PC-3 (cell line): ENCODE results near the gene ACTL10. TPM values are rescaled to one million over a fixed set of nuclear protein-coding genes. Genes with fewer than 3 reads are reported as not detected.

ENCODE experiments used
- ATAC-seq: fragments of 200-7000 bp; cut with Tn5 transposase; 2 replicates; pipeline ENCODE4 v1.9.1; 2020; ENCODE audit warnings: mild to moderate bottlenecking, moderate library complexity
- BruUV-seq: library from RNA; stranded (reverse); fragments of 400-500 nt; replicated peaks from 2 replicates; lab custom pipeline; 2021; lab: Mats Ljungman, UMichigan
- CTCF ChIA-PET: fragments of 300-600 bp; sonication (Branson Sonifier 250); formaldehyde crosslinking; loops from one replicate; lab custom pipeline; 2022; ENCODE audit warnings: antibody characterized with exemption; lab: Charles Lee
- POLR2A ChIA-PET: fragments of 300-600 bp; sonication (Branson Sonifier 250); formaldehyde crosslinking; loops from one replicate; lab custom pipeline; 2022; ENCODE audit warnings: antibody characterized with exemption; ENCODE audit not compliant: unreplicated experiment; lab: Charles Lee
- DNase-seq: peaks from one replicate; pipeline ENCODE4 v3.0.0-alpha.2; 2015
- H2AFZ ChIP-seq: fragments of 300-600 bp; sonication (generic); 2 replicates; pipeline ENCODE4 v1.6.0; 2016; ENCODE audit warnings: antibody characterized with exemption, low read length
- H3F3A ChIP-seq: fragments of 300-600 bp; sonication (generic); one replicate; pipeline ENCODE4 v1.6.0; 2017; ENCODE audit warnings: antibody characterized with exemption, low read length, control low read depth, mild to moderate bottlenecking; ENCODE audit not compliant: unreplicated experiment
- H3K27ac ChIP-seq: fragments of 300-600 bp; sonication (generic); 2 replicates; pipeline ENCODE4 v1.5.1; 2016; ENCODE audit warnings: mild to moderate bottlenecking, low read length
- H3K27me3 ChIP-seq: fragments of 300-600 bp; sonication (generic); 2 replicates; pipeline ENCODE4 v1.6.1; 2016; ENCODE audit warnings: low read length, mixed read lengths
- H3K36me3 ChIP-seq: fragments of 300-600 bp; sonication (generic); 2 replicates; pipeline ENCODE4 v1.6.1; 2016; ENCODE audit warnings: low read depth, mixed run types, low read length, mixed read lengths
- H3K4me1 ChIP-seq: fragments of 300-600 bp; sonication (generic); 2 replicates; pipeline ENCODE4 v1.5.1; 2016; ENCODE audit warnings: low read length; ENCODE audit not compliant: insufficient read depth
- H3K4me2 ChIP-seq: fragments of 300-600 bp; sonication (generic); 2 replicates; pipeline ENCODE4 v1.6.0; 2016; ENCODE audit warnings: low read length
- H3K4me3 ChIP-seq: fragments of 300-600 bp; sonication (generic); 2 replicates; pipeline ENCODE4 v1.5.1; 2016; ENCODE audit warnings: mild to moderate bottlenecking, low read length, mixed read lengths
- H3K79me2 ChIP-seq: fragments of 300-600 bp; sonication (generic); 2 replicates; pipeline ENCODE4 v1.6.1; 2017; ENCODE audit warnings: low read length, mixed read lengths
- H3K9ac ChIP-seq: fragments of 300-600 bp; sonication (generic); 2 replicates; pipeline ENCODE4 v1.6.0; 2016; ENCODE audit warnings: mild to moderate bottlenecking, low read length
- H3K9me2 ChIP-seq: fragments of 300-600 bp; sonication (generic); replicated peaks from 2 replicates; pipeline ENCODE4 v1.6.1; 2016; ENCODE audit warnings: mixed run types, low read length, mixed read lengths
- H3K9me3 ChIP-seq: fragments of 300-600 bp; sonication (generic); 2 replicates; pipeline ENCODE4 v1.6.1; 2016; ENCODE audit warnings: low read length, mixed read lengths
- H4K20me1 ChIP-seq: fragments of 300-600 bp; sonication (generic); 2 replicates; pipeline ENCODE4 v1.6.1; 2016; ENCODE audit warnings: low read length, mixed read lengths
- EZH2 ChIP-seq: fragments of 300-600 bp; sonication (generic); IDR thresholded peaks from one replicate; pipeline ENCODE4 v1.6.1; 2017; ENCODE audit warnings: antibody characterized with exemption, mild to moderate bottlenecking, low read length; ENCODE audit not compliant: unreplicated experiment
- EZH2phosphoT487 ChIP-seq: fragments of 300-600 bp; sonication (generic); IDR thresholded peaks from 2 replicates; pipeline ENCODE4 v1.6.1; 2018; ENCODE audit warnings: mild to moderate bottlenecking, antibody characterized with exemption, low read length, borderline replicate concordance
- intact Hi-C: fragments of 100-400 bp; cut with micrococcal nuclease; formaldehyde crosslinking; loops from 2 replicates; pipeline ENCODE4 v1.9.0; 2023
- total RNA-seq: library from RNA; depleted of rRNA; stranded (reverse); fragments of >200 nt; gene quantifications from 2 replicates; pipeline ENCODE4 v1.2.3, GENCODE V29; 2014
- TF ChIP-seq, protein P1 (sequence below): fragments of 300-600 bp; sonication (generic); conservative IDR thresholded peaks from 2 replicates; pipeline ENCODE4 v1.5.1; 2017; ENCODE audit warnings: antibody characterized with exemption, low read depth, mild to moderate bottlenecking, low read length

ACTL10 gene
- total RNA-seq, 1 experiment from 2014 or later, result 1.6 TPM

DNA sequence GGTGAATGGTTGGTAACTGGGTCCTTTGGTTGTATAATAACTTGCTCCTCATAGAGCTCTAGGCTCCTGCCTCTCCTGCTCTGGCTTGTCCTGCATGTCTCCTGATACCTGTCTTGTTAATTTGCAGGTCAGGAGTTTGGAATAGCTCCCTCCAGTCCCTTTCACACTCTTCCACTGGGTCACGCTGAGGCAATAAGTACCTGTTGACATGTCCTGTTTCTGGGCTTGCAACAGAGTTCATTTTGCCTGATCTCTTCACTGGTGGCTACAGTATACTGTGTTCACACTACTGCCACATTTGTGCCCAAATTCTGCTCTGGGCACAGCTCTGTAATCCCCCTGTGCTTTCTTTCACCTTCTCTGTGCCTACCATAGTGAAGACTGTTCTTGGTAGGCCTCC, 30.0 kb upstream of the ACTL10 start:
- ATAC-seq (no peak), DNase-seq (no peak)
- intact Hi-C loops, result no loop called here
- Histone ChIP-seq H3K4me3 (no peak overlapping the region), H2AFZ (no peak overlapping the region), H3K9me2 (no peaks in the 10 kb centered on the region), H3K4me2 (no peak overlapping the region), H3K27ac (no peak overlapping the region), H3K36me3 (peaks cover 4% of the 10 kb centered on the region; the same call in 1 of the 2 replicates), H3F3A (no peaks in the 10 kb centered on the region), H3K9me3 (no peaks in the 10 kb centered on the region), H3K27me3 (no peaks in the 10 kb centered on the region), H3K4me1 (no peaks in the 10 kb centered on the region), H4K20me1 (no peaks in the 10 kb centered on the region), H3K9ac (no peak overlapping the region), H3K79me2 (no peaks in the 10 kb centered on the region)
- TF ChIP-seq EZH2 (no peak), EZH2phosphoT487 (no peak)
- TF ChIP-seq, protein P1, sequence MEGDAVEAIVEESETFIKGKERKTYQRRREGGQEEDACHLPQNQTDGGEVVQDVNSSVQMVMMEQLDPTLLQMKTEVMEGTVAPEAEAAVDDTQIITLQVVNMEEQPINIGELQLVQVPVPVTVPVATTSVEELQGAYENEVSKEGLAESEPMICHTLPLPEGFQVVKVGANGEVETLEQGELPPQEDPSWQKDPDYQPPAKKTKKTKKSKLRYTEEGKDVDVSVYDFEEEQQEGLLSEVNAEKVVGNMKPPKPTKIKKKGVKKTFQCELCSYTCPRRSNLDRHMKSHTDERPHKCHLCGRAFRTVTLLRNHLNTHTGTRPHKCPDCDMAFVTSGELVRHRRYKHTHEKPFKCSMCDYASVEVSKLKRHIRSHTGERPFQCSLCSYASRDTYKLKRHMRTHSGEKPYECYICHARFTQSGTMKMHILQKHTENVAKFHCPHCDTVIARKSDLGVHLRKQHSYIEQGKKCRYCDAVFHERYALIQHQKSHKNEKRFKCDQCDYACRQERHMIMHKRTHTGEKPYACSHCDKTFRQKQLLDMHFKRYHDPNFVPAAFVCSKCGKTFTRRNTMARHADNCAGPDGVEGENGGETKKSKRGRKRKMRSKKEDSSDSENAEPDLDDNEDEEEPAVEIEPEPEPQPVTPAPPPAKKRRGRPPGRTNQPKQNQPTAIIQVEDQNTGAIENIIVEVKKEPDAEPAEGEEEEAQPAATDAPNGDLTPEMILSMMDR, result no peak
- BruUV-seq, result no TSS peak
- CTCF ChIA-PET, result no interaction called here
- POLR2A ChIA-PET, result no interaction called here

DNA sequence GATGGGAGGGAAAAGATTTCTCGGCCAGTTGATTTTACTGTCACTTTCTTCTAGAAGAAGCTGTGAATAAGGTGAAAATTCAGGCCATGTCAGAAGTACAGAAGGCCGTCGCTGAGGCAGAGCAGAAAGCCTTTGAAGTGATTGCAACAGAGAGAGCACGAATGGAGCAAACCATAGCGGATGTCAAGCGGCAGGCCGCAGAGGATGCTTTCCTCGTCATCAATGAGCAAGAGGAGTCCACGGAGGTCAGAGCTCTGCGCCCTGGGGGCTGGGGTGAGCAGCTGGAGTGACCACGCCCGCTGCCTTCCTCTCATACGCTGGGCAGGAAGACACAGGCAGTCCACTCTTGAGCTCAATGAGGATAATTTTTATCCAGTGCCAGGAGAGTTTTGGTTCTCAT, 26.5 kb upstream of the ACTL10 start:
- Histone ChIP-seq H3K79me2 (no peaks in the 10 kb centered on the region), H3F3A (no peaks in the 10 kb centered on the region), H3K9me3 (no peaks in the 10 kb centered on the region), H3K9me2 (no peaks in the 10 kb centered on the region), H3K9ac (no peak overlapping the region), H3K27me3 (no peaks in the 10 kb centered on the region), H3K4me1 (no peaks in the 10 kb centered on the region), H3K27ac (no peak overlapping the region), H2AFZ (no peak overlapping the region), H3K4me3 (no peak overlapping the region), H3K36me3 (peaks cover 13% of the 10 kb centered on the region), H4K20me1 (no peaks in the 10 kb centered on the region), H3K4me2 (no peak overlapping the region)
- CTCF ChIA-PET, result interaction anchor here (0.6 kb wide), 1 partner anchor 10 kb away, joined by 6 read pairs; no protein-coding TSS in a partner anchor
- ATAC-seq, result no peak
- no peak for DNase-seq
- intact Hi-C loops, result no loop called here
- BruUV-seq, result no TSS peak
- TF ChIP-seq EZH2phosphoT487, result no peak
- POLR2A ChIA-PET, result no interaction called here

DNA sequence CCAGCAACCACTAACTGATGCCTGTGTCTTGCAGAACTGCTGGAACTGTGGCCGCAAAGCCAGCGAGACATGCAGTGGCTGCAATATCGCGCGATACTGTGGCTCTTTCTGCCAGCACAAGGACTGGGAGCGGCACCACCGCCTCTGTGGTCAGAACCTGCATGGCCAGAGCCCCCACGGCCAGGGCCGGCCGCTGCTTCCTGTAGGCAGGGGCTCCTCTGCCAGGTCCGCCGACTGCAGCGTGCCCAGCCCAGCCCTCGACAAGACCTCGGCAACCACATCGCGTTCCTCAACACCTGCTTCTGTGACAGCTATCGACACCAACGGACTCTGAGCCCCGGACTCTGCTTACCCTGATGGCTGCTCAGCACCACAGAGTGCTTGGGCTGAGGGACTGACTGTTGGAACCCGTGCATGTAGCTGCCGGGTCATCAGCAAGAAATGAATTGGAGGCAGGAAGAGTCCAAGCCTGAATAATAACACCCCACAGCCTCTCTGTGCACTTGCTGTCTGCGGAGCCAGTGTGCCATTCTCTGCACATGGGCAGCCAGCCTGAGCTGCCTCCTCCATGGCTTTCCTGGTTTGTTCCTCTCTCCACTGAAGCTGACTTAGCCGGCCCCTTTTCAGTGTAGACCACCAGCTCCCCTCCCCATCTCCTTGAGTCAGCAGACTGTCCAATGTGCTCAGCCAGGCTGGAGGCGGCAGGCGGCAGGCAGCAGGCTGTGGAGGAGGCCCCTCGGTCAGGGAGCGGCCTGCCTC, 22.3 kb upstream of the ACTL10 start:
- intact Hi-C loops, result loop anchor here (5.0 kb wide), 2 partner anchors 82 to 127 kb away; no protein-coding TSS in a partner anchor
- ATAC-seq, result no peak
- no TSS peak for BruUV-seq
- Histone ChIP-seq H3K27ac (no peak overlapping the region), H3F3A (no peaks in the 10 kb centered on the region), H3K9ac (no peak overlapping the region), H3K4me3 (no peak overlapping the region), H2AFZ (no peak overlapping the region), H3K4me1 (peaks cover 21% of the 10 kb centered on the region), H3K79me2 (no peaks in the 10 kb centered on the region), H3K9me3 (no peaks in the 10 kb centered on the region), H4K20me1 (no peaks in the 10 kb centered on the region), H3K27me3 (no peaks in the 10 kb centered on the region), H3K4me2 (no peak overlapping the region), H3K36me3 (peaks cover 15% of the 10 kb centered on the region), H3K9me2 (no peaks in the 10 kb centered on the region)
- ChIA-PET CTCF (no interaction called here), POLR2A (no interaction called here)
- DNase-seq, result no peak
- TF ChIP-seq EZH2phosphoT487 (no peak), EZH2 (no peak)
- TF ChIP-seq, protein P1, result no peak
